ENCODE data around the gene EFCC1.

EFCC1 gene

GRCh38 chr3:129005526-129006303 lies 4.6 kb downstream of the EFCC1 start:
- H3K4me3 ChIP-seq (ENCODE audit: low read length): no peak overlapping the region
- peak; percentile 36 for DNase-seq (ENCODE audit: low read depth)

DNA sequence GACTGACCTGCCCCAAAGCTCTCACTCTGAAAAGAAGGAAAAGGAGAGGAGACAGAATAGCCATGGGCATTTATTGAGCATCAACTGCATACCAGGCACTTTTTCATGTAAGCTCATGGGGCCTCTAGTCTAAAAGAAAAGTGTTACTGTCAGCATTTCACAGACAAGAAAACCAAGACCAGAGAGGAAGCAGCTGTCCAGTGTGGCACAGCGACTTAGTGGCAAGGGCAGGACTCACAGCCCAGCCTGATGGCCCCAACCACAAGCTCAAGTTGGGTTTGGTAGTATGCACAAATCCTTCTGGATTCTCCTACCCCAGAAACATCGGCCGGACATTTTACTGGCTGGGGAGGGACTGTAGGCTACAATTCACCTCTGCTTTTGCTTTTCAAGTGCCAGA lies 5.8 kb downstream of the EFCC1 start:
- DNase-seq (ENCODE audit: low read depth): no peak
- TF ChIP-seq CTCF (conservative IDR thresholded peaks at IDR 0.05; ENCODE audit: low read length): no peak
- no peak overlapping the region for H3K4me3 ChIP-seq (ENCODE audit: low read length)

More at GRCh38 chr3:129005526-129006303, 4.6 kb downstream of the EFCC1 start:
- TF ChIP-seq CTCF (conservative IDR thresholded peaks at IDR 0.05; ENCODE audit: low read length): no peak

- TF ChIP-seq CTCF (conservative IDR thresholded peaks at IDR 0.05; ENCODE audit: low read length): no peak
Observed at GRCh38 chr3:129007792-129008191, 6.7 kb downstream of the EFCC1 start.

DNA sequence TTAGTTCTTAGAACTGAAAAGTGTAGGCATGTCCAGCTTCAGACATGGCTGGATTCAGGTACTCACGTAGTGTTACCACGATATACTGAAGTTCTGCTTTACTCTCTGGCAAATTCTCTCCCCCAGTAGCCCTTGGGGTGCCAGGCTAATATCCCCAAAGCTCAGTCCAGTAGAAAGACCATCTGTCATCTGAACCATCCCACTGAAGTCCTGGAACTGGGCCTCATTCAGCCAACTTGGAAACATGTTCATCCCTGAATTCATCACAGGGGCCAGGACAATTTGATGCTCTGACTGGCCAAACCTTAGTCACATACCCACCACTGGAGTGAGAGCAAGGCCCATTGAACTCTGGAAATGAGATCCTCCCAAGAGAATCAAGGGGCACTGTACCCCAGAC lies 8.2 kb downstream of the EFCC1 start:
- no peak for TF ChIP-seq CTCF (conservative IDR thresholded peaks at IDR 0.05; ENCODE audit: low read length)
- no peak for DNase-seq (ENCODE audit: low read depth)
- no peak overlapping the region for H3K4me3 ChIP-seq (ENCODE audit: low read length)

More at GRCh38 chr3:129007792-129008191, 6.7 kb downstream of the EFCC1 start:
- DNase-seq (ENCODE audit: low read depth): no peak
- H3K4me3 ChIP-seq (ENCODE audit: low read length): no peak overlapping the region

DNA sequence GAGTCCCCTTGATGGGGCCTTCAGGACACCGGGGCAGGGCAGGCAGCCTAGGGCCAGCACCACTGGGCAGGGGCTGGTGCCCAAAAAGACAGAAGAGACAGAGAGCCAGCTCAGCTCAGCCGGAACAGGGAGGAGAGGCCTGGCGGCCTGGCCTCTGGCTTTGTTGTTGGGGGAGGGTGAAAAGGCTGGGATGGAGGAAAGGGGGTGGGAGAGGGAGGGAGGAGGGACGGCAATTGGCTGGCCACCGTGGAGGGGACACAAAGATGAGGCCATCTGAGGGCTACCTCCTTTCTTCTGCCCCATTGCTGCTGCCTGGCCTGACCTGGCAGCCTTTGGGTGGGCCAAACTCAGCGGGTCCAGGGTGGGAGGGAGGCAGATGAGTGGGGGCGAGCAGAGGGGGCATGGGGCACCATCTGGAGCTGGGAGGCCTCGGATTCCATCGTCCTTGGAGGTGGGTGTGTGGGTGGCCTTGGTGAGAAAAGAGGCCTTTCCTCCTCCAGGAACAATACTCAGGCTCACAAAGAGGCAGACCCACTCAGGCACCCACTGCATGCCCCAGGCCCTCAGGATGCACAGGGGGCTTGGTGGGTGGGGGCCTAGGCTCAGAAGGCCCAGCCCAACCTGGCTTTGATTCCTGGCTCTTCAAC lies 9.3 kb downstream of the EFCC1 start:
- DNase-seq (ENCODE audit: low read depth): no peak
- no peak overlapping the region for H3K4me3 ChIP-seq (ENCODE audit: low read length)
- TF ChIP-seq CTCF (conservative IDR thresholded peaks at IDR 0.05; ENCODE audit: low read length): no peak

- no peak for DNase-seq (ENCODE audit: low read depth)
- TF ChIP-seq CTCF (conservative IDR thresholded peaks at IDR 0.05; ENCODE audit: low read length): no peak
- no peak overlapping the region for H3K4me3 ChIP-seq (ENCODE audit: low read length)
Observed at GRCh38 chr3:129013491-129013891, 12.4 kb downstream of the EFCC1 start.

DNA sequence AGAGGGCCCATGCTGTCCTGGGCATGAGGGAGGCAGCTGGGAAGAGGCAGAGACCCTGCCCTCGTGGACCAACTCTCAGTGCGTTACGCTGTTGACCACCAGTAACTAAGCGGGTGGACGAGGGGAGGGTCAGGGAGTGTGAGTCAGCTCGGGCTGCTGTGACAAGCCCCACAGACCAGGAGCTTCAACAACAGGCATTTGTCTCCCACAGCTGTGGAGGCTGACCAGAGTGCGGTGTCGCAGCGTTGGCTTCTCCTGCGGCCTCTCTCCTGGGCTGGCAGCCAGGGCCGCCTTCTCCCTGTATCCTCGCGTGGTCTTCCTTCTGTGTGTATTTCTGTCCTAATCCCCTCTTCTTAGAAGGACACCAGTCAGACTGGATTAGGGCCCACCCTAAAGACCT lies 13.0 kb downstream of the EFCC1 start:
- H3K4me3 ChIP-seq (ENCODE audit: low read length): no peak overlapping the region
- no peak for DNase-seq (ENCODE audit: low read depth)
- no peak for TF ChIP-seq CTCF (conservative IDR thresholded peaks at IDR 0.05; ENCODE audit: low read length)
